ENCODE data around the gene NPIPB4. TPM values are rescaled to one million over a fixed set of nuclear protein-coding genes. Genes with fewer than 3 reads are reported as not detected.
A peak's percentile ranks its signal among the peaks of the same experiment; 100 is the strongest.
"Not testable (repeated sequence)": the region's sequence is repeated elsewhere in the genome, so short reads cannot be mapped to it uniquely, and the experiment has no call there.

Gene NPIPB4
- total RNA-seq, result 202 and 221 TPM in 2 replicates

DNA sequence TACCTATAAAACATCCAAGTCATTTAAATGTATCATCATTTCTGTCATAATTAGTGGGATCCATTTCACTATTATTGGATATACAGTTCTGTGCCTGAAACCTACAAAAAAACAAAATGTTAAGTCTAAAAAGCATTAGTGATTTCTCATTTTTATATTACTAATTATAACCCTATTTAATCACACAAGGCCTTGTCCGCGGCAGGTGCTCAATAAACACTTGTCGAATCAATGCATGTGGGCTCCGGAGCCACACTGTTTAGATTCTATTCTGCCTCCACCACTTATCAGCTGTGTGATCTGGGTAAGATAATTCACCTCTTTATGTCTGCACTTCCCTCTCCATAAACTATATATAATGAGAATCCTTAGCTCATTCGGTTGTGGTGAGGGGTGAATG, at the start of gene NPIPB4:
Gene NPIPB4, minus strand, starts transcription at position 101 of the 400 bp plus-strand sequence. CDS start 378 bp downstream, outside the sequence.
- H3K27ac Mint-ChIP-seq; H3K4me3 Mint-ChIP-seq; H3K27me3 Mint-ChIP-seq; DNase-seq; H3K4me1 Mint-ChIP-seq; H3K9me3 Mint-ChIP-seq; H3K36me3 Mint-ChIP-seq (ENCODE audit: low read depth); intact Hi-C loops (cut with micrococcal nuclease): not testable (repeated sequence)

- H3K27ac Mint-ChIP-seq; DNase-seq; H3K36me3 Mint-ChIP-seq (ENCODE audit: low read depth); intact Hi-C loops (cut with micrococcal nuclease); H3K4me1 Mint-ChIP-seq; H3K27me3 Mint-ChIP-seq; H3K9me3 Mint-ChIP-seq; H3K4me3 Mint-ChIP-seq: not testable (repeated sequence)
These were observed 41.4 kb upstream of the NPIPB4 start for GRCh38 chr16:21898998-21899397.

GRCh38 chr16:21881988-21882387, 24.4 kb upstream of the NPIPB4 start:
- H3K27ac Mint-ChIP-seq; H3K27me3 Mint-ChIP-seq; H3K9me3 Mint-ChIP-seq; H3K36me3 Mint-ChIP-seq (ENCODE audit: low read depth); intact Hi-C loops (cut with micrococcal nuclease); H3K4me3 Mint-ChIP-seq; H3K4me1 Mint-ChIP-seq: not testable (repeated sequence)
- peak; percentile 75 for DNase-seq

GRCh38 chr16:21837186-21837585, 20.4 kb downstream of the NPIPB4 start:
- H3K27ac Mint-ChIP-seq, result peak overlapping the region; percentile 77

DNA sequence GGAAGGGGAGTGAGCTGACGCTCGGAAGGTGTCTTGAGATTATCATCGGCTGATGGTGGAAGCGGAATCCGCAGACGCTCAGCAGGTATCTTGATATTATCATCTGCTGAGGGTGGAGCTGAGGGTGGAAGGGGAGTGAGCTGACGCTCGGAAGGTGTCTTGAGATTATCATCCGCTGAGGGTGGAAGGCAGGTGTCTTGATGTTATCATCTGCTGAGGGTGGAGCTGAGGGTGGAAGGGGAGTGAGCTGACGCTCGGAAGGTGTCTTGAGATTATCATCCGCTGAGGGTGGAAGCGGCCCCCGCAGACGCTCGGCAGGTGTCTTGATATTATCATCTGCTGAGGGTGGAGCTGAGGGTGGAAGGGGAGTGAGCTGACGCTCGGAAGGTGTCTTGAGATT, 21.2 kb downstream of the NPIPB4 start:
- H3K9me3 Mint-ChIP-seq; intact Hi-C loops (cut with micrococcal nuclease); H3K27me3 Mint-ChIP-seq; H3K4me1 Mint-ChIP-seq; H3K27ac Mint-ChIP-seq; H3K4me3 Mint-ChIP-seq; H3K36me3 Mint-ChIP-seq (ENCODE audit: low read depth): not testable (repeated sequence)
- peak; percentile 60 for DNase-seq

More at GRCh38 chr16:21837186-21837585, 20.4 kb downstream of the NPIPB4 start:
- H3K9me3 Mint-ChIP-seq; intact Hi-C loops (cut with micrococcal nuclease); H3K36me3 Mint-ChIP-seq (ENCODE audit: low read depth); H3K4me1 Mint-ChIP-seq; H3K27me3 Mint-ChIP-seq: not testable (repeated sequence)
- H3K4me3 Mint-ChIP-seq, result peak overlapping the region; percentile 70
- peak; percentile 45 for DNase-seq

GRCh38 chr16:21835747-21836146, 21.8 kb downstream of the NPIPB4 start:
- H3K9me3 Mint-ChIP-seq; H3K27me3 Mint-ChIP-seq; intact Hi-C loops (cut with micrococcal nuclease); H3K4me1 Mint-ChIP-seq; H3K4me3 Mint-ChIP-seq; H3K27ac Mint-ChIP-seq; H3K36me3 Mint-ChIP-seq (ENCODE audit: low read depth): not testable (repeated sequence)
- DNase-seq, result peak; percentile 36

GRCh38 chr16:21834211-21834610, 23.3 kb downstream of the NPIPB4 start:
- intact Hi-C loops (cut with micrococcal nuclease); H3K4me1 Mint-ChIP-seq; H3K36me3 Mint-ChIP-seq (ENCODE audit: low read depth); H3K27me3 Mint-ChIP-seq; H3K9me3 Mint-ChIP-seq; H3K27ac Mint-ChIP-seq; H3K4me3 Mint-ChIP-seq: not testable (repeated sequence)
- peak; percentile 37 for DNase-seq

DNA sequence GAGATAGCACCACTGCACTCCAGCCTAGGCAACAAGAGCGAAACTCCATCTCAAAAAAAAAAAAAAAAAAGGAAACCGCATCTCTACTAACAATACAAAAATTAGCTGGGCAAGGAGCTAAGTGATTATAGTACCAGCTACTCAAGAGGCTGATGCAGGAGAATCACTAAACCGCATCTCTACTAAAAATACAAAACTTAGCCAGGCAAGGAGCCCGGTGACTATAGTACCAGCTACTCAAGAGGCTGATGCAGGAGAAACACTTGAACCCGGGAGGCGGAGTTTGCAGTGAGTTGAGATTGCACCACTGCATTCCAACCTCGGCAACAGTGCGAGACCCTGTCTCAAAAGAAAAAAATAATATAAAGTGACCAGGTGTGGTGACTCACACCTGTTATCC, 27.6 kb downstream of the NPIPB4 start:
- H3K9me3 Mint-ChIP-seq; H3K27ac Mint-ChIP-seq; intact Hi-C loops (cut with micrococcal nuclease); H3K36me3 Mint-ChIP-seq (ENCODE audit: low read depth); H3K27me3 Mint-ChIP-seq; H3K4me3 Mint-ChIP-seq; DNase-seq; H3K4me1 Mint-ChIP-seq: not testable (repeated sequence)

DNA sequence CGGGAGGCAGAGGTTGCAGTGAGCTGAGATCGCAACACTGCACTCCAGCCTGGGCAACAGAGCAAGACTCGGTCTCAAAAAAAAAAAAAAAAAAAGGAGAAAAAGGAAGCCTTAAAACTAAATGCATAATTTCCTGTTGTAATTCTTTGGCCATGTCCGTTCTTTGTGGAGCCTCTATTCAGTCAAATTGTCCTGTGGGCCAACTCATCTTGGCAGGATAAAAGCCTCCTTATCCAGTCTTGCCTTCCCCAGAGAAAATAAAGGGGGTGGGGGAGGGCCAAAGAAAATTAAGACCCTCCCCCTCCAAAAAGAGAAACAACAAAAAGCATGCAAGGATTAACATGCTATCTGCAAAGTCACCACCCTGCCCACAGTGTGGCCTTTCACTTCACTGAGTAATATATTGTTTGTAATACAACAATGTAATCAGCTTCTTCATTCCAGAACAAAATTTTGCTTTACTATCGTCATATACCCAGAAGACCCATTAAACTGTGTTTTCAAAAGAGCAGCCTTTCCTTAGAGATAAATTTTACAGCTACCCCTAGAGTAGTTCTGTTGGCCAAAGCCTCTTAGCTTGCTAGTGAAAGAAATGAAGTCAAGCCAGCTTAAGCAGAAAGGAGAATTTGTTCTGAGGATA, 31.4 kb downstream of the NPIPB4 start:
- DNase-seq; H3K27me3 Mint-ChIP-seq; H3K27ac Mint-ChIP-seq; H3K4me1 Mint-ChIP-seq; H3K4me3 Mint-ChIP-seq; H3K36me3 Mint-ChIP-seq (ENCODE audit: low read depth); intact Hi-C loops (cut with micrococcal nuclease); H3K9me3 Mint-ChIP-seq: not testable (repeated sequence)

GRCh38 chr16:21825526-21825925, 32.0 kb downstream of the NPIPB4 start:
- H3K4me1 Mint-ChIP-seq; H3K27me3 Mint-ChIP-seq; H3K27ac Mint-ChIP-seq; DNase-seq; intact Hi-C loops (cut with micrococcal nuclease); H3K36me3 Mint-ChIP-seq (ENCODE audit: low read depth); H3K9me3 Mint-ChIP-seq; H3K4me3 Mint-ChIP-seq: not testable (repeated sequence)

- DNase-seq; H3K9me3 Mint-ChIP-seq; H3K27me3 Mint-ChIP-seq; intact Hi-C loops (cut with micrococcal nuclease); H3K36me3 Mint-ChIP-seq (ENCODE audit: low read depth); H3K27ac Mint-ChIP-seq; H3K4me3 Mint-ChIP-seq: not testable (repeated sequence)
- peaks cover 11% of the 10 kb centered on the region for H3K4me1 Mint-ChIP-seq
These were observed 34.3 kb downstream of the NPIPB4 start for GRCh38 chr16:21823258-21823657.

DNA sequence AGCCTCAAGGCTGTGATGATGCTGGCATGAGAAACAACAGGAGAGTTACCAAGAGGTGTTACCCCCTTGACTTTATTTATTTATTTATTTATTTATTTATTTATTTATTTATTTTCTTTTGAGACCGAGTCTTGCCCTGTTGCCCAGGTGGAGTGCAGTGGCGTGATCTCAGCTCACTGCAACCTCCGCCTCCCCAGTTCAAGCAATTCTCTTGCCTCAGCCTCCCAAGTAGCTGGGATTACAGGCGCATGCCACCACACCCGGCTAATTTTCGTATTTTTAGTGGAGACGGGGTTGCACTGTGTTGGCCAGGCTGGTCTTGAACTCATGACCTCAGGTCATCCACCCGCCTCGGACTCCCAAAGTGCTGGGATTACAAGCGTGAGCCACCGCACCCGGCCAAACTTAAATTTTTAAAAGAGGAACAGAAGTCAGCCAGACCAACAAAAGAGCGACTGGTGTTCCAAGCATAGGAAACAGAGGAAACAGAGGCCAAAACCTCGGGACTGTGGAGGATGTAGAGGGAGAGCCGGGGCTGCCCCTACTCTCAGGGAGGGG, 36.6 kb downstream of the NPIPB4 start:
- peak overlapping the region; percentile 96 for H3K4me3 Mint-ChIP-seq
- peaks cover 11% of the 10 kb centered on the region for H3K36me3 Mint-ChIP-seq (ENCODE audit: low read depth)

DNA sequence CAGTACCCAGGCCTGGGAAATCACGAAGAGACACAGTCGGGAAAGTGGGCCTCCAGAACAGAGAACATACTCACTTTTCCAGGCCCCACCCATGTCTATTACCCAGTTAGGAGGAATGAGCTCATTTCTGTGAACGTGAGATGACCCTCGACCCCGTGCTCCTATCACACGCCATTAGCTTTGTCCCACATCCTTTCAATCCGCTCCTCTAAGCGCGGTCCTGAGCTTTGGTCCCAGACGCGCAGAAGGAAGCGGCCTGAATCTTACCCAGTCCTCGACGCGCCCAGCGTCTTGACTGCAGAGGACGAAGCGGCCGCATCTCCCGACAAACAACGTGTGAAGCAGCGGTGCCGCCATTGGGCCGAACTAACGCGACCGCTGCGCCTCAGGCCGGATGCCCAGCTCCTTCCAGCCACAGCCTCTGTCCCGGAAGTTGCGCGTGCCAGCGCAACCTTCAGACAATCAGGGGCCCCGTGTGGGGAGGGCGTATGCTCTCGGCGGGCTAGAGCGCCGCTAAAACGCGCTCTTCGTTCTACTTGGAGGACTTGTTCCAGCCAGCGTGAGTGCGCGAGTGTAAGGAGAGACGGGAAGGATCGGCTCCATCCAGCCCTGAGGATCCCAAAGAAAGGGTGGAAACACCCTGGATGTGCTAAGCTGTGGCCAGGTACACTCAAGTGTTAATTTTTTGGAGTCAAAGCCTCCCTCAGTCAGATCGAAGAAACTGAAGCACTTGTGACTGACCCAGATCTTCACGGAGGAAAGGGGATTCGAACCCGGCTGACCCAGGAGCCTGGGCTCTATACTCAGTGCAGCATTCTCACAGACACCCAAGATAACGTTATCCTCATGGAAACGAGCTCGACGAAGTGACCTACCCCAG, 37.3 kb downstream of the NPIPB4 start:
- peak; percentile 90 for DNase-seq
- H3K27ac Mint-ChIP-seq, result peak overlapping the region; percentile 97
- H3K4me1 Mint-ChIP-seq, result peaks cover 16% of the 10 kb centered on the region
- H3K4me3 Mint-ChIP-seq, result peak overlapping the region; percentile 96
- H3K9me3 Mint-ChIP-seq; intact Hi-C loops (cut with micrococcal nuclease); H3K27me3 Mint-ChIP-seq: not testable (repeated sequence)
- peaks cover 12% of the 10 kb centered on the region for H3K36me3 Mint-ChIP-seq (ENCODE audit: low read depth)

More for the DNA sequence above, 36.6 kb downstream of the NPIPB4 start:
- intact Hi-C loops (cut with micrococcal nuclease); H3K27me3 Mint-ChIP-seq; DNase-seq; H3K9me3 Mint-ChIP-seq: not testable (repeated sequence)
- Mint-ChIP-seq H3K4me1 (peaks cover 16% of the 10 kb centered on the region), H3K27ac (peak overlapping the region; percentile 97)

GRCh38 chr16:21819617-21820016, 37.9 kb downstream of the NPIPB4 start:
- H3K27me3 Mint-ChIP-seq, H3K9me3 Mint-ChIP-seq, DNase-seq: not testable (repeated sequence)
- intact Hi-C loops (cut with micrococcal nuclease), result loop anchor here (2.0 kb wide), 1 partner anchor 133 kb away; the partner anchor contains the start of gene UQCRC2
- Mint-ChIP-seq H3K27ac (peak overlapping the region; percentile 97), H3K4me1 (peaks cover 16% of the 10 kb centered on the region), H3K4me3 (peak overlapping the region; percentile 96), H3K36me3 (ENCODE audit: low read depth) (peaks cover 12% of the 10 kb centered on the region)
